LNCAP (cell line): Measurements from ENCODE around the gene GATA3.

Source experiments
- TF ChIP-seq, protein P1 (sequence below): fragments of 450-650 bp; IDR thresholded peaks from 2 replicates; pipeline ENCODE4 v1.5.1; 2017; ENCODE audit warnings: mild to moderate bottlenecking

Gene GATA3

GRCh38 chr10:8088504-8088903 is 34.0 kb downstream of the GATA3 start:
- TF ChIP-seq, protein P1, sequence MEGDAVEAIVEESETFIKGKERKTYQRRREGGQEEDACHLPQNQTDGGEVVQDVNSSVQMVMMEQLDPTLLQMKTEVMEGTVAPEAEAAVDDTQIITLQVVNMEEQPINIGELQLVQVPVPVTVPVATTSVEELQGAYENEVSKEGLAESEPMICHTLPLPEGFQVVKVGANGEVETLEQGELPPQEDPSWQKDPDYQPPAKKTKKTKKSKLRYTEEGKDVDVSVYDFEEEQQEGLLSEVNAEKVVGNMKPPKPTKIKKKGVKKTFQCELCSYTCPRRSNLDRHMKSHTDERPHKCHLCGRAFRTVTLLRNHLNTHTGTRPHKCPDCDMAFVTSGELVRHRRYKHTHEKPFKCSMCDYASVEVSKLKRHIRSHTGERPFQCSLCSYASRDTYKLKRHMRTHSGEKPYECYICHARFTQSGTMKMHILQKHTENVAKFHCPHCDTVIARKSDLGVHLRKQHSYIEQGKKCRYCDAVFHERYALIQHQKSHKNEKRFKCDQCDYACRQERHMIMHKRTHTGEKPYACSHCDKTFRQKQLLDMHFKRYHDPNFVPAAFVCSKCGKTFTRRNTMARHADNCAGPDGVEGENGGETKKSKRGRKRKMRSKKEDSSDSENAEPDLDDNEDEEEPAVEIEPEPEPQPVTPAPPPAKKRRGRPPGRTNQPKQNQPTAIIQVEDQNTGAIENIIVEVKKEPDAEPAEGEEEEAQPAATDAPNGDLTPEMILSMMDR: no peak

DNA sequence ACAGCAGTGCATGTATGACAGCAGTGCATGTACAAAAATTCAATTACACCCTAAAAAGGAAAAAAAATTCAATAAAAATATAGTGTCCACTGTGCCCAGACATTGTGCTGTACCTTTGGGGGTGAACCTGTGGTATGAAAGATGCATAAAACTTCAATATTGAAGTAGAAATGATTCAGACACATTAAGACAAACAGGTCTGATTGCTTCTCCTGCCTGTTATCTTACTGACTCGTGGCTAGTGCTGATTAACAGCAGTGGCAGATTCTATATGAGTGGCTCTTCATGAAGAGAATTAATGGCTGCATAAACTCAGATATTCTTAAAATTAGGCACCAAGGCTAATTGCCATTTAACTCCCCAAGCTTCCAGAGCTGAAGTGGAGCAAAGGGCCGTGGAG is 37.9 kb downstream of the GATA3 start:
- TF ChIP-seq, protein P1: no peak

- TF ChIP-seq, protein P1: no peak
These were observed 41.5 kb downstream of the GATA3 start for GRCh38 chr10:8095959-8096358.

DNA sequence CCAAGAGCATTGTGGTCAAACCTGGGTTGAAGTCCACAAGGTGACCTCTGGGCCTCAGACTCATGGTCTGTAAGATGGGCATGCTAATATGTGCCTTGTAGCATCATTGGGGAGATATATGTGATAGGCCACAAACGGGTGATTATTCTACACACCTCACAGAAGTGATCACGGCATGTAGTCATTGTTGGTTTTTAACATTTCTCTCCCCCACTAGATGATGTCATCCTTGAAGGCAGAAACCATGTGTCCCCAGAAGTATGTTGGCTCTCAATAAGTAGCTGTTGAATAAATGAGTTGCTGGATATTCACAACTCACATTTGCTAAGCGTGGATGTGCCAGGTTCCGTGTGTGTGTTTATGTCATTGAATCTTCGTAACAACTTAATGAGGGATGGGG is 42.4 kb downstream of the GATA3 start:
- TF ChIP-seq, protein P1: no peak

- TF ChIP-seq, protein P1: no peak
These were observed 45.9 kb downstream of the GATA3 start for GRCh38 chr10:8100366-8100765.

GRCh38 chr10:8102708-8103401 is 48.4 kb downstream of the GATA3 start:
- TF ChIP-seq, protein P1: no peak

DNA sequence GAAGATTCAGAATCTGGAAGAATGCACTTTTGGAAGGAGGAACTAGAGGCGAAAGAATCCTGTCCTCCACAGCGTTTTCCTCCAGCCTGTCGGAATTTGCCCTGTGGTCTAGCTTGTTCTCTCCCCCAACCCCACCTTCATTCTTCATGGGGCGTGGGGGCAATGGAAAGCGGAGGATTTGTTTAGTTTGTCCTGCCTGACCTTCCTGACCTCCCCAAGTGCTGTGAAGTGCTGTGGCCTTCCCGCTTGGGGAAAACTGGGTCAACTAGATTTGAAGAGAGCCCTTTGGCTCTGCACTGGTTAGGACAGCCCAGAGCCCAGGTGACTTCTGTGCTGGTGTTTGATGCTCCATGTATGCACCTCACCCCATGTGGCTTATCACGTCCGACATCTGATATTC is 49.1 kb downstream of the GATA3 start:
- TF ChIP-seq, protein P1: no peak

DNA sequence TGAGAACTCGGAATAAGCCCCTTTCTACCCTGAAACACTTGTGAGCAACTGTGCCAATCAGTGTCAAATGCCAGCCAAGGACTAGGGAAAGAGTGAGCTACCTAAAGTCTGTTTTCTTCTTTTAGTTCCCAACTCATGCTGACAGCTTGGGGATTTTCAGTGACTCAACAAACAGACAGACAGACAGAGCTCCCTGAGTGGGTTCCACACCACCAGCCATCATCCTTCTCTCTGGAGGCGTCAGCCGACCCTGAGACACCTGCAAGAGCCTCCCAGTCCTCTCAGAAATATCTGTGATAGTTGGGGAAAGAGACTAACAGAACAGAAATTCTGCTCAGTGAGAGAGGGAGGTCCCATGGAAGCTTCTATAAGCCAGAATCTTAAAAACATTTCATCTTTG is 49.5 kb downstream of the GATA3 start:
- TF ChIP-seq, protein P1: no peak
